Measurements from ENCODE around the gene HIVEP3. TPM values are rescaled to one million over a fixed set of nuclear protein-coding genes. Genes with fewer than 3 reads are reported as not detected.

Gene HIVEP3
- polyA plus RNA-seq, 1 of the 3 experiments (the other 2 are of a cell fraction), result 6.4 TPM

- H3K27me3 ChIP-seq (ENCODE audit: insufficient read depth), result no peaks in the 10 kb centered on the region
- H3F3A ChIP-seq (replicated peaks; ENCODE audit: insufficient read depth), result no peaks in the 10 kb centered on the region
- H2AFZ ChIP-seq (ENCODE audit: low read depth), result no peak overlapping the region
- ChIA-PET POLR2A (no interaction called here), CTCF (interaction anchor here (1.0 kb wide), 1 partner anchor 242 kb away, joined by 3 read pairs; no protein-coding TSS in a partner anchor)
- TF ChIP-seq REST (IDR thresholded peaks at IDR 0.05; ENCODE audit: low read depth, low read length), result no peak
- TF ChIP-seq ELF1 (IDR thresholded peaks at IDR 0.05), result no peak
- no peak for TF ChIP-seq MEF2A (IDR thresholded peaks at IDR 0.05; ENCODE audit: borderline replicate concordance, low read depth)
- TF ChIP-seq USF2 (IDR thresholded peaks at IDR 0.05; ENCODE audit: borderline replicate concordance, low read depth, low read length), result no peak
- no peak for TF ChIP-seq SIN3A (IDR thresholded peaks at IDR 0.05; ENCODE audit: borderline replicate concordance, low read depth, low read length)
- no peak for TF ChIP-seq USF1 (IDR thresholded peaks at IDR 0.05; ENCODE audit: borderline replicate concordance, low read depth)
- TF ChIP-seq ZBTB33 (IDR thresholded peaks at IDR 0.05; ENCODE audit: borderline replicate concordance, low read depth), result no peak
- TF ChIP-seq TEAD4 (IDR thresholded peaks at IDR 0.05; ENCODE audit: borderline replicate concordance, insufficient read depth), result no peak
- TF ChIP-seq FOXJ3 (CRISPR knock-in tag; IDR thresholded peaks at IDR 0.05), result no peak
- TF ChIP-seq POLR2AphosphoS5 (IDR thresholded peaks at IDR 0.05; ENCODE audit: low read depth, low read length), result no peak
- TF ChIP-seq JUND (IDR thresholded peaks at IDR 0.05), result no peak
- no peak for TF ChIP-seq NFIC (IDR thresholded peaks at IDR 0.05; ENCODE audit: borderline replicate concordance)
- no peak for TF ChIP-seq RAD21 (IDR thresholded peaks at IDR 0.05; ENCODE audit: low read length)
- TF ChIP-seq MXI1 (IDR thresholded peaks at IDR 0.05; ENCODE audit: low read depth, low read length), result no peak
- TF ChIP-seq RFX5 (IDR thresholded peaks at IDR 0.05; ENCODE audit: low read length), result no peak
- no peak for TF ChIP-seq YY1 (IDR thresholded peaks at IDR 0.05; ENCODE audit: low read depth)
- no peak for TF ChIP-seq CTCF (IDR thresholded peaks at IDR 0.05)
- TF ChIP-seq GATA2 (CRISPR knock-in tag; IDR thresholded peaks at IDR 0.05), result no peak
- no peak for TF ChIP-seq FOSL2 (IDR thresholded peaks at IDR 0.05; ENCODE audit: borderline replicate concordance, low read depth)
- no peak for TF ChIP-seq CHD2 (IDR thresholded peaks at IDR 0.05; ENCODE audit: low read length, partially characterized antibody)
- DNase-seq, result no peak
- no peak overlapping the region for H3K9ac ChIP-seq
- H3K9me2 ChIP-seq, result no peaks in the 10 kb centered on the region
- H3K36me3 ChIP-seq (replicated peaks in 1 of 2; ENCODE audit: control insufficient read depth in 1 of 2, insufficient read depth in 2 of 2, low read length in 1 of 2), result no peaks in the 10 kb centered on the region
- H3K4me1 ChIP-seq (ENCODE audit: control insufficient read depth in 1 of 2, insufficient read depth in 2 of 2, low read depth in 1 of 2, low read length in 1 of 2), result peaks cover 0 to 7% of the 10 kb centered on the region in 2 experiments; a peak in 1 of 4 replicates
- H4K20me1 ChIP-seq (ENCODE audit: insufficient read depth), result no peaks in the 10 kb centered on the region
- H3K4me3 ChIP-seq (ENCODE audit: low read depth in 2 of 2, low read length in 1 of 2), result no peak overlapping the region
- WGBS (ENCODE audit: low lambda C conversion rate), result 69% methylated on average over 3 of the region's 3 CpGs
- no peak overlapping the region for H3K27ac ChIP-seq (ENCODE audit: low read depth in 2 of 2, low read length in 1 of 2)
- H3K9me3 ChIP-seq, result no peaks in the 10 kb centered on the region
- H3K4me2 ChIP-seq, result no peak overlapping the region
- H3K79me2 ChIP-seq (ENCODE audit: insufficient read depth), result no peaks in the 10 kb centered on the region
Observed at GRCh38 chr1:41816061-41816460, 102.7 kb downstream of the HIVEP3 start.
